Skeletal muscle tissue (tissue), 4 donors: Measurements from ENCODE around the gene LRBA. TPM values are rescaled to one million over a fixed set of nuclear protein-coding genes. Genes with fewer than 3 reads are reported as not detected.
"Not testable (repeated sequence)": the region's sequence is repeated elsewhere in the genome, so short reads cannot be mapped to it uniquely, and the experiment has no call there.

Experiments
- H3K27ac ChIP-seq: one replicate; pipeline ENCODE4 v1.7.0; 2013; ENCODE audit warnings: mild to moderate bottlenecking, low read depth, low read length, inconsistent platforms
- H3K27me3 ChIP-seq, 3 donors: one replicate each; pipeline ENCODE4 v1.7.0; 2013; ENCODE audit warnings: low read length in 3 of 3; ENCODE audit not compliant: control insufficient read depth in 3 of 3, insufficient read depth in 3 of 3
- H3K36me3 ChIP-seq, 3 donors: one replicate each; pipeline ENCODE4 v1.7.0; 2013; ENCODE audit warnings: low read length in 3 of 3; ENCODE audit not compliant: control insufficient read depth in 3 of 3, insufficient read depth in 3 of 3
- H3K4me1 ChIP-seq, 3 donors: one replicate each; pipeline ENCODE4 v1.7.0; 2013; ENCODE audit warnings: low read length in 3 of 3, mild to moderate bottlenecking in 3 of 3; ENCODE audit not compliant: control insufficient read depth in 3 of 3, insufficient read depth in 3 of 3
- H3K4me3 ChIP-seq, 3 donors: one replicate each; pipeline ENCODE4 v1.7.0; 2013; ENCODE audit warnings: low read length in 3 of 3
- H3K9ac ChIP-seq, 3 donors: one replicate each; pipeline ENCODE4 v1.7.0; 2013; ENCODE audit warnings: low read length in 3 of 3, mild to moderate bottlenecking in 3 of 3, moderate library complexity in 2 of 3, low read depth in 1 of 3
- H3K9me3 ChIP-seq, 3 donors: one replicate each; pipeline ENCODE4 v1.7.0; 2013; ENCODE audit warnings: low read length in 3 of 3; ENCODE audit not compliant: control insufficient read depth in 3 of 3
- total RNA-seq: library from RNA; depleted of rRNA; stranded (reverse); fragments of >200 nt; gene quantifications from one replicate; pipeline ENCODE4 v1.2.3, GENCODE V29; 2014
- donor health status: Osteomylitis.

Gene LRBA
- total RNA-seq, 1 donor from 2014 or later: 58.5 TPM

DNA sequence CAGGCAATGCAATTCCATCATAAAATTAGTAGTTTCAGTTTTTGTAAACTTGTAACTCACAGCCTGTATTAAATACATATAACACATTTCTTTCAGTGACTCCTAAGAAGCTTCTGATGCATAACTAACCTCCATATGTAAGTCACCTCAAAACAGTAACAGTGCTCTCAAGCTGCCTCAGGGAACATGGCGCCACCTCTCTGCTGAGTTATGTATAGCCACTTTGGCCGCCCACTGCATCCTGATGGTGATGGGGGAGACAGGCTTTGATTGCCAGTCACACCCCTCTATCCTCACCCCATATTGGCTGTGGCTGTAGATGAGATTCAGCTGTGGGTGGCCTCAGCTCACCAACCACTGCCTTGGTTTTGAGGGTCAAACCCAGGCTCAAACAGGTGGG, 54.3 kb downstream of the LRBA start:
- no peak overlapping the region for H3K27ac ChIP-seq
- peaks cover 0 to 2% (median 0%) of the 10 kb centered on the region in 3 donors for H3K36me3 ChIP-seq
- no peaks in the 10 kb centered on the region for H3K4me1 ChIP-seq
- no peak overlapping the region for H3K4me3 ChIP-seq
- H3K9me3 ChIP-seq: peaks cover 0 to 2% (median 0%) of the 10 kb centered on the region in 3 donors
- H3K27me3 ChIP-seq: no peaks in the 10 kb centered on the region
- no peak overlapping the region for H3K9ac ChIP-seq

GRCh38 chr4:150960079-150960478, 55.0 kb downstream of the LRBA start:
- Histone ChIP-seq H3K9ac (no peak overlapping the region), H3K4me3 (no peak overlapping the region), H3K27me3 (no peaks in the 10 kb centered on the region), H3K9me3 (peaks cover 0 to 2% (median 0%) of the 10 kb centered on the region in 3 donors), H3K36me3 (peaks cover 0 to 2% (median 0%) of the 10 kb centered on the region in 3 donors), H3K4me1 (no peaks in the 10 kb centered on the region), H3K27ac (no peak overlapping the region)

GRCh38 chr4:150957981-150958380, 57.1 kb downstream of the LRBA start:
- H3K27me3 ChIP-seq, H3K9me3 ChIP-seq, H3K9ac ChIP-seq, H3K4me1 ChIP-seq, H3K27ac ChIP-seq, H3K36me3 ChIP-seq, H3K4me3 ChIP-seq: not testable (repeated sequence)

GRCh38 chr4:150957095-150957494, 58.0 kb downstream of the LRBA start:
- H3K27me3 ChIP-seq, H3K9ac ChIP-seq, H3K4me1 ChIP-seq, H3K36me3 ChIP-seq, H3K9me3 ChIP-seq, H3K4me3 ChIP-seq, H3K27ac ChIP-seq: not testable (repeated sequence)

DNA sequence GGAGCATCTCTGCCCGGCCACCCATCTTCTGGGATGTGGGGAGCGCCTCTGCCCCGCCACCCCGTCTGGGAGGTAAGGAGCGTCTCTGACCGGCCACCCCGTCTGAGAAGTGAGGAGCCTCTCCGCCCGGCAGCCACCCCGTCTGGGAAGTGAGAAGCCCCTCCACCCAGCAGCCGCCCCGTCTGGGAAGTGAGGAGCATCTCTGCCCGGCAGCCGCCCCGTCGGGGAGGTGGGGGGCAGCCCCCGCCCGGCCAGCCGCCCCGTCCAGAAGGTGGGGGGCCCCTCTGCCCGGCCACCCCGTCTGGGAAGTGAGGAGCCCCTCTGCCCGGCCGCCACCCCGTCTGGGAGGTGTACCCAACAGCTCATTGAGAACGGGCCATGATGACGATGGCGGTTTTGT, 61.2 kb downstream of the LRBA start:
- H3K9ac ChIP-seq, H3K27me3 ChIP-seq, H3K27ac ChIP-seq, H3K4me3 ChIP-seq, H3K36me3 ChIP-seq, H3K4me1 ChIP-seq, H3K9me3 ChIP-seq: not testable (repeated sequence)

GRCh38 chr4:150952167-150952845, 62.8 kb downstream of the LRBA start:
- no peaks in the 10 kb centered on the region for H3K9me3 ChIP-seq
- no peaks in the 10 kb centered on the region for H3K27me3 ChIP-seq

GRCh38 chr4:150950657-150951288, 64.3 kb downstream of the LRBA start:
- Histone ChIP-seq H3K9me3 (no peaks in the 10 kb centered on the region), H3K4me1 (peaks cover 0 to 5% (median 4%) of the 10 kb centered on the region in 3 donors), H3K27ac (no peak overlapping the region), H3K9ac (no peak overlapping the region), H3K27me3 (no peaks in the 10 kb centered on the region), H3K4me3 (no peak overlapping the region), H3K36me3 (no peaks in the 10 kb centered on the region)

More at GRCh38 chr4:150952167-150952845, 62.8 kb downstream of the LRBA start:
- Histone ChIP-seq H3K36me3 (no peaks in the 10 kb centered on the region), H3K4me1 (peaks cover 0 to 5% (median 4%) of the 10 kb centered on the region in 3 donors), H3K4me3 (no peak overlapping the region), H3K9ac (no peak overlapping the region), H3K27ac (no peak overlapping the region)

- H3K9ac ChIP-seq: no peak overlapping the region
- peaks cover 0 to 5% (median 4%) of the 10 kb centered on the region in 3 donors for H3K4me1 ChIP-seq
- H3K9me3 ChIP-seq: no peaks in the 10 kb centered on the region
- H3K36me3 ChIP-seq: no peaks in the 10 kb centered on the region
- no peak overlapping the region for H3K27ac ChIP-seq
- H3K27me3 ChIP-seq: no peaks in the 10 kb centered on the region
- no peak overlapping the region for H3K4me3 ChIP-seq
These were observed 65.1 kb downstream of the LRBA start for GRCh38 chr4:150949943-150950342.

DNA sequence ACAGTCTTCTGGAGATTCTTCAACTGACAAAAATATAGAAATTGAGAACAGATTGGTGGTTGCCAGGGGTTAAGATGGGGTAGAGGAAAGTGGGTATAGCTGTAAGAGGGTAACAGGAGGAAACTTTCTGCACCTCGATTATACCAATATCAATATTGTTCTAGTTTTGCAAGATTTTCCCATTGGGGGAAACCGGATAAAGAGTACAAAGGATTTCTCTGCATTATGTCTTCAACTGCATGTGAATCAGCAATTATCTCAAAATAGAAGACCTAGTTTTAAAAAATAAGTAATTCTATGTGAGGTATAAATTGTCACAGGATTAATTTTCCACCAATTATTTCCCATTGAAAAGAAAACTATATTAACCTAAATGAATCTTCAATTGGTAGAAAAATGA, 65.7 kb downstream of the LRBA start:
- Histone ChIP-seq H3K27me3 (no peaks in the 10 kb centered on the region), H3K9me3 (no peaks in the 10 kb centered on the region), H3K36me3 (no peaks in the 10 kb centered on the region), H3K9ac (no peak overlapping the region), H3K4me3 (no peak overlapping the region), H3K4me1 (peaks cover 0 to 5% (median 4%) of the 10 kb centered on the region in 3 donors), H3K27ac (no peak overlapping the region)

GRCh38 chr4:150948710-150949109, 66.4 kb downstream of the LRBA start:
- Histone ChIP-seq H3K36me3 (no peaks in the 10 kb centered on the region), H3K9ac (no peak overlapping the region), H3K9me3 (no peaks in the 10 kb centered on the region), H3K4me3 (no peak overlapping the region), H3K4me1 (peaks cover 0 to 5% (median 4%) of the 10 kb centered on the region in 3 donors), H3K27me3 (no peaks in the 10 kb centered on the region), H3K27ac (no peak overlapping the region)
